ENCODE measurements around the gene POLR3A.
A peak's percentile ranks its signal among the peaks of the same experiment; 100 is the strongest.

Gene POLR3A

DNA sequence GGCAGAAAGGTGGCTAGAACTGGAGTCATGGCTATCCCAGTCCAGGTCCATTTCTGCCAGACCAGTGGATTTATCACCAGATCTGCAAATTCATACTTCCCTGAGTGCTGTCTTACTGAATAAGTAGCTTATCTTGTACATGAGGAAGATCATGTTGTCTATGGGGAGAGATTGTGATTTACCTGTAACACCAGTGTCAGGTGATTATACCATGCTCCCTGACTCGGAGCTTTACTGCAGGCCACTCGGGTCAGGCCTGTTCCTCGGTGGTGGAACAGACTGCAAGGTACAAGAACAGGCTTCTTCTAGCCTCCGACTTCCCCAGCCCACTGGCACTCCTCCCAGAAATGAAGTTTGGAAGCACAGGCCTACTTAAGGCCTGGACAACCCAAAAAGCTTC is 60.2 kb downstream of the POLR3A start:
- in situ Hi-C loops (cut with HindIII; ENCODE audit: low pct_ligation_motif_present, low pct_unique_long_range_greater_than_20kb, low sequenced_read_pairs) = no loop called here
- DNase-seq = no peak

DNA sequence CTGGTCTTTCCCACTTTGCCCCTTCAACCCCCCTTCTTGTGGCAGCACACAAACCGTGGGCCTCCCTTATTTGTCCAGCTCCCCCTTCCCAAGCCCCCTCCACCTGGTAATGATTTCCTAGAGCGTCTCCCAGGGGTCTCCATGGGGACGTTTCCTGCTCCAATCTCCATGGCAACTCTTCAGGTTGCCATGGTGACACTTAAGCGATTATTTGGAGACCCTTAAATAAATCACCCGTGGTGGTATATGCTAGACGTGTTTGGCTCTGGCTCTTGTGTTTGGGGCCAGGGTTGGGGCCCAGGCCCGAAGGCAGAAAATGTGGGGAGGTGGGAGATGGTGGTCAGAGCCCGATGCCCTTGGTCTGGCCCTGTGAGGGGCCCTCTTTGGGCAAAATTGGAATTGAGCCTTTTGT is 61.7 kb downstream of the POLR3A start:
- no peak for DNase-seq
- in situ Hi-C loops (cut with HindIII; ENCODE audit: low pct_ligation_motif_present, low pct_unique_long_range_greater_than_20kb, low sequenced_read_pairs) = no loop called here

DNA sequence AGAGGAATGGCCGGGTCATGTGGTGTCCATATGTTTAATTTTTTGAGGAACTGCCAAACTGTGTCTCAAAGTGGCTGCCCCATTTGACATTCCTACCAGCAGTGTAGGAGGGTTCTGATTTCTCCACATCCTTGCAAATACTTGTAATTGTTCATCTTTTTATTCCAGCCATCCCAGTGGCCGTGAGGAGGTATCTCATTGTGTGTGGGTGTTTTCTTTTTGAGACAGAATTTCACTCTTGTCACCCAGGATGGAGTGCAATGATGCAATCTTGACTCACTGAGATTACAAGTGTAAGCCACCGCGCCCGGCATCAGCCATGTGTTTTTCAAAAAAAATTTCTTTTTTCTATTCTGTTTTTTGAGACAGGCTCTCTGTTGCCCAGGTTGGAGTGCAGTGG is 64.0 kb downstream of the POLR3A start:
- no peak for DNase-seq
- in situ Hi-C loops (cut with HindIII; ENCODE audit: low pct_ligation_motif_present, low pct_unique_long_range_greater_than_20kb, low sequenced_read_pairs) = no loop called here

DNA sequence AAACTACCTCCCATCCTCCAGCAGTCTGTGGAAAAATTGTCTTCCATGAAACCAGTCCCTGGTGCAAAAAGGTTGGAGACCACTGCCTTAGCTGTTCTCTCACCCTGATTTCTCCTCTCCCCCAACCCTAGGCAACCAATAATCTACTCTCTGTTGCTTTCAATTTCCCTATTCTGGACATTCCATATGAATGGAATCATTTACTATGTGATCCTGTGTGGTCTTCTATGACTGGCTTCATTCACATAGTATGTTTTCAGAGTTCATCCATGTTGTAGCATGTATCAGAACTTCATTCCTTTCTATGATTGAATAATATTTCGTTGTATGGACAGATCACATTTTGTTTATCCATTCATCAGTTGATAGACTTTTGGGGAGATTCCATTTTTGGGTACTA is 64.5 kb downstream of the POLR3A start:
- DNase-seq = no peak
- in situ Hi-C loops (cut with HindIII; ENCODE audit: low pct_ligation_motif_present, low pct_unique_long_range_greater_than_20kb, low sequenced_read_pairs) = no loop called here

DNA sequence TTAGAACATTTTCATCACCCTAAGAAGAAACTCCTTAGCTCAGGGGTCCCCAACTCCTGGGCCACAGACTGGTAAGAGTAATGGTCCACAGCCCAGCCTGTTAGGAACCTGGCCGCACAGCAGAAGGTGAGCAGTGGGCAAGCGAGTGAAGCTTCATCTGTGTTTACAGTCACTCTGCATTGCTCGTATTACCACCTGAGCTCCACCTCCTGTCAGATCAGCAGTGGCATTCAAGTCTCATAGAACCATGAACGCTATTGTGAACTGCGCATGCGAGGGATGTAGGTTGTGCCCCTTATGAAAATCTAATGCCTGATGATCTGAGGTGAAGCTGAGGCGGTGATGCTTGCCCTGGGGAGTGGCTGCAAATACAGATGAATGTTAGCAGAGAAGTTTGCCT is 65.4 kb downstream of the POLR3A start:
- in situ Hi-C loops (cut with HindIII; ENCODE audit: low pct_ligation_motif_present, low pct_unique_long_range_greater_than_20kb, low sequenced_read_pairs) = no loop called here
- no peak for DNase-seq

GRCh38 chr10:77962350-77963146 is 66.8 kb downstream of the POLR3A start:
- no peak for DNase-seq
- in situ Hi-C loops (cut with HindIII; ENCODE audit: low pct_ligation_motif_present, low pct_unique_long_range_greater_than_20kb, low sequenced_read_pairs) = no loop called here

- no peak for DNase-seq
- in situ Hi-C loops (cut with HindIII; ENCODE audit: low pct_ligation_motif_present, low pct_unique_long_range_greater_than_20kb, low sequenced_read_pairs) = no loop called here
Measured at GRCh38 chr10:77961668-77962067, 67.6 kb downstream of the POLR3A start.

DNA sequence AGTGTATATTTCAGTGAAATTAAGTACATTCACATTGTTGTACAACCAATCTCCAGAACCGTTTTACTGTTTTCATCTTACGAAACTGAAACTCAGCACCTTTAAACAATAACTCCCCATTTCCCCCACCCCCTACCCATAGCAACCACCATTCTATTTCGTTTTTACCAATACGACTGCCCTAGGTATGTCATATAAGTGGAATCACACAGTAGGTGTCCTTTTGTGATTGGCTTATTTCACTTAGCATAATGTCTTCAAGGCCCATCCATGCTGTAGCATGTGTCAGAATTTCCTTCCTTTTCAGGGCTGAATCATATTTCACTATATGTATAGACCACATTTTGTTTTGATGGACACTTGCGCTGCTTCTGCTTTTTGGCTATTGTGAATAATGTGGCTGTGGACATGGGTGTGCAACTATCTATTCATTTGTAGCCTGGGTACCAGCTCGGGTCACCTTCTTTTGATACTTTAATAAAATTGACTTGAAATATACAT is 68.4 kb downstream of the POLR3A start:
- no peak for DNase-seq

DNA sequence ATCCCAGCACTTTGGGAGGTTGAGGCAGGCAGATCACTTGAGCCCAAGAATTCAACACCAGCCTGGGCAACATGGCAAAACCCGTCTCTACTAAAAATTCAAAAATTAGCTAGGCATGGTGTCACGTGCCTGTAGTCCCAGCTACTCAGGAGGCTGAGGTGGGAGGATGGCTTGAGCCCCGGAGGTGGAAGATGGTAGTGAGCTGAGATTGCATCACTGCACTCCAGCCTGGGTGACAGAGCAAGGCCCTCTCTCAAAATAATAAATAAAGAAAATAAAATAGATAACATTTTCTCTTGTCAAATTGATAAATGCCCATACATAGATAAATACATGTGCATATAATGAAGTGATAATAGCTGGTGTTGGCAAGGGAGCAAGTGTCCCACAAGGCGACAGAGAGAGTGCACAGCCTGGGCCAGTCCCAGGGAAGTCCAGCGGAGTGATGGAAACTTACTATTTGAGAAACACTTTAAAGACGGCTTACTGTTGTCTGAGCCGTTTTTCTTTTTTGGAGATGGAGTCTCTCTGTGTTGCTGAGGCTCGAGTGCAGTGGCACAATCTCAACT is 69.3 kb downstream of the POLR3A start:
- in situ Hi-C loops (cut with HindIII; ENCODE audit: low pct_ligation_motif_present, low pct_unique_long_range_greater_than_20kb, low sequenced_read_pairs) = no loop called here

More for the DNA sequence above, 68.4 kb downstream of the POLR3A start:
- in situ Hi-C loops (cut with HindIII; ENCODE audit: low pct_ligation_motif_present, low pct_unique_long_range_greater_than_20kb, low sequenced_read_pairs) = no loop called here

GRCh38 chr10:77959384-77959783 is 69.9 kb downstream of the POLR3A start:
- in situ Hi-C loops (cut with HindIII; ENCODE audit: low pct_ligation_motif_present, low pct_unique_long_range_greater_than_20kb, low sequenced_read_pairs) = no loop called here
- no peak for DNase-seq

More for the DNA sequence above, 69.3 kb downstream of the POLR3A start:
- DNase-seq = no peak

GRCh38 chr10:77955136-77955535 is 74.2 kb downstream of the POLR3A start:
- in situ Hi-C loops (cut with HindIII; ENCODE audit: low pct_ligation_motif_present, low pct_unique_long_range_greater_than_20kb, low sequenced_read_pairs) = no loop called here
- no peak for DNase-seq

GRCh38 chr10:77949167-77949566 is 80.1 kb downstream of the POLR3A start:
- in situ Hi-C loops (cut with HindIII; ENCODE audit: low pct_ligation_motif_present, low pct_unique_long_range_greater_than_20kb, low sequenced_read_pairs) = no loop called here
- peak; percentile 54 for DNase-seq

DNA sequence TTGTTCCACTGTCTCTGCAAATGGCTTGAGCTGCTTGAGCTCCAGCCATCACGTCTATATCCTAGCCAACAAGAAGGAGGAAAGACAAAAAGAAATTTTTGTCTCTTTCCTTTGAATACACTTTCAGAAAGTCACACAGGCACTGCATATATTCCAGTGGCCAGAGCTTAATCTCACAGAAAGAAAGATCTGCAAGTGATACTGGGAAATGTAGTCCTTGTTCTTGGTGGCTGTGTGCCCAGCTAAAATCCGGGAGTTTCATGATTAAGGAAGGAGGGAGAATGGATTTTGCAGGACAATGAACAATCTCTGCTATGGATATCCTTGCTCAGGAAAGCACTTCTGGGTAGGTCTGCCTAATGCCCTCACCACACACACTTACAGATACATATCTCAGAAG is 83.2 kb downstream of the POLR3A start:
- peak; percentile 15 for DNase-seq
- in situ Hi-C loops (cut with HindIII; ENCODE audit: low pct_ligation_motif_present, low pct_unique_long_range_greater_than_20kb, low sequenced_read_pairs) = no loop called here

- no peak for DNase-seq
- in situ Hi-C loops (cut with HindIII; ENCODE audit: low pct_ligation_motif_present, low pct_unique_long_range_greater_than_20kb, low sequenced_read_pairs) = no loop called here
Measured at GRCh38 chr10:77944519-77944918, 84.8 kb downstream of the POLR3A start.

- in situ Hi-C loops (cut with HindIII; ENCODE audit: low pct_ligation_motif_present, low pct_unique_long_range_greater_than_20kb, low sequenced_read_pairs) = no loop called here
- DNase-seq = peak; percentile 85
Measured at GRCh38 chr10:77943121-77943901, 86.0 kb downstream of the POLR3A start.

- in situ Hi-C loops (cut with HindIII; ENCODE audit: low pct_ligation_motif_present, low pct_unique_long_range_greater_than_20kb, low sequenced_read_pairs) = no loop called here
- no peak for DNase-seq
Measured at GRCh38 chr10:77941790-77942189, 87.5 kb downstream of the POLR3A start.

DNA sequence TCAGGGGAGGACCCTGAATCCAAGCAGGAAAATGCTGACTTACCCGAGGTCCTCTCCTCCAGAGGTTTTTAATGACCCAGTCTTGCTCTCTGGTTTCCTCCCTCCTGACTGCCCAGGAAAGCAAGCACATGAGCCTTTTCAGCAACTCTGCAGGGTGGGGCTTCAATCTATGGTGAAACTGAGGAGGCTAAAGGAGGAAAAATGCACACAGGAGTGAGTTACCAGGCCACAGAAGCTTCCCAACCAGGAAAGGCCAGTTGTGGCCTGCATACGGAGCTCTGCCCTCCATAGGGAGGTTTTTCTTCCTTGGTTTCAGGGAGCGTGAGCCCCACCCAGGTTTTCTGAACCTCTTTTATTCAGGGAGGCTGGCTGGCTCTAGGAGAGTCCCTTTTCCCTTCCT is 88.7 kb downstream of the POLR3A start:
- in situ Hi-C loops (cut with HindIII; ENCODE audit: low pct_ligation_motif_present, low pct_unique_long_range_greater_than_20kb, low sequenced_read_pairs) = no loop called here
- DNase-seq = no peak

DNA sequence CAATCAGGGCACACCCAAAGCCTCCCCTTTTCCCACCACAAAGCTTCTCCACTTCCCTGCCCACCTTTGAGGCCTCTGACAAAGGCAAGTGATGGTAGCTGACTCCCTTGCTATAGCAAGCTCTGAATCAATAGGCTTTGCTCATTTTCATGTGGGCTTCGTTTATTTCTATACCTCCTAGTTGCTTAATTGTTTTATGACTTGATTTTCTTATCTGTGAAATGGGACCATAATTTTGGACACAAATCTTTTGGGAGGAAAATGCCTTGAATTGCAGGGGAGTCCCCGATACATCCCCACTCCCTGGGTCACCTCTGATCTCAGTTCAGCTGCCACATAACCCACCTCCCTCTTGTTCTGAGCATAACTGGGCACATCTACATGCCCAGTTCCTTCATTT is 89.1 kb downstream of the POLR3A start:
- DNase-seq = no peak
- in situ Hi-C loops (cut with HindIII; ENCODE audit: low pct_ligation_motif_present, low pct_unique_long_range_greater_than_20kb, low sequenced_read_pairs) = no loop called here

GRCh38 chr10:77939561-77940001 is 89.7 kb downstream of the POLR3A start:
- DNase-seq = no peak
- in situ Hi-C loops (cut with HindIII; ENCODE audit: low pct_ligation_motif_present, low pct_unique_long_range_greater_than_20kb, low sequenced_read_pairs) = no loop called here

All from ACHN (cell line).